Activated CD4-positive, alpha-beta T cell treated with anti-CD3 and anti-CD28 coated beads for 36 hours (primary cell): Measurements from ENCODE around the gene MED15. TPM values are rescaled to one million over a fixed set of nuclear protein-coding genes. Genes with fewer than 3 reads are reported as not detected.
A peak's percentile ranks its signal among the peaks of the same experiment; 100 is the strongest.

ENCODE experiments used
- ATAC-seq: fragments of 200-7000 bp; cut with Tn5 transposase; one replicate; pipeline ENCODE4 v1.10.0; 2021; ENCODE audit warnings: mild to moderate bottlenecking, moderate library complexity
- CTCF ChIA-PET: fragments of 350-600 bp; sonication (Branson Sonifier 250); formaldehyde crosslinking; loops from one replicate; lab custom pipeline; 2021; ENCODE audit warnings: antibody characterized with exemption; lab: Charles Lee
- POLR2A ChIA-PET: fragments of 350-600 bp; sonication (Branson Sonifier 250); formaldehyde crosslinking; loops from one replicate; lab custom pipeline; 2021; ENCODE audit warnings: antibody characterized with exemption, inconsistent platforms; lab: Charles Lee
- DNase-seq: peaks from one replicate; pipeline ENCODE4 v3.0.0-alpha.2; 2020
- H3K27ac Mint-ChIP-seq: one replicate; pipeline ENCODE4 v1.8.0; 2021; ENCODE audit warnings: mixed read lengths
- H3K27me3 Mint-ChIP-seq: one replicate; pipeline ENCODE4 v1.8.0; 2021; ENCODE audit warnings: mixed read lengths
- H3K36me3 Mint-ChIP-seq: one replicate; pipeline ENCODE4 v1.8.0; 2021; ENCODE audit warnings: low read depth, mixed read lengths
- H3K4me1 Mint-ChIP-seq: one replicate; pipeline ENCODE4 v1.8.0; 2021; ENCODE audit warnings: mixed read lengths
- H3K4me3 Mint-ChIP-seq: one replicate; pipeline ENCODE4 v1.8.0; 2021; ENCODE audit warnings: mild to moderate bottlenecking, moderate library complexity, mixed read lengths
- H3K9me3 Mint-ChIP-seq: one replicate; pipeline ENCODE4 v1.8.0; 2021; ENCODE audit warnings: low read depth, mixed read lengths
- intact Hi-C, 2 experiments: fragments of 100-400 bp; cut with DNase I in 1 of 2; cut with micrococcal nuclease in 1 of 2; formaldehyde crosslinking; loops; one replicate each; pipeline versions ENCODE4 v1.14.2 to v1.15.1; 2022 to 2024; cut with DNase I, micrococcal nuclease
- total RNA-seq, 2 experiments: library from RNA; stranded (reverse); gene quantifications; one replicate each; pipeline ENCODE4 v1.2.3, GENCODE V29; 2021

MED15 gene
- total RNA-seq, 2 experiments from 2014 or later = 84.4 to 107 TPM

- ATAC-seq (no peak), DNase-seq (peak; percentile 78)
- CTCF ChIA-PET = interaction anchor here (1.0 to 13.1 kb wide), 9 partner anchors 9 to 115 kb away, joined by 3 to 185 read pairs (median 4); no protein-coding TSS in a partner anchor
- Mint-ChIP-seq H3K27ac (no peak overlapping the region), H3K27me3 (no peaks in the 10 kb centered on the region), H3K9me3 (no peaks in the 10 kb centered on the region), H3K4me3 (no peak overlapping the region), H3K4me1 (peaks cover 60% of the 10 kb centered on the region), H3K36me3 (peaks cover 83% of the 10 kb centered on the region)
- POLR2A ChIA-PET = no interaction called here
- intact Hi-C loops = loop anchor here in 1 of 2 experiments (2.0 kb wide), 1 partner anchor 153 kb away; no protein-coding TSS in a partner anchor
Measured at GRCh38 chr22:20571531-20572007, 64.2 kb downstream of the MED15 start.

- ATAC-seq (no peak), DNase-seq (no peak)
- H3K27ac Mint-ChIP-seq = no peak overlapping the region
- H3K27me3 Mint-ChIP-seq = no peaks in the 10 kb centered on the region
- H3K4me1 Mint-ChIP-seq = peaks cover 57% of the 10 kb centered on the region
- H3K4me3 Mint-ChIP-seq = no peak overlapping the region
- no peaks in the 10 kb centered on the region for H3K9me3 Mint-ChIP-seq
- ChIA-PET CTCF (interaction anchor here (0.5 to 13.1 kb wide), 10 partner anchors 8 to 118 kb away, joined by 3 to 185 read pairs (median 4); partner anchors contain the start of gene MED15), POLR2A (no interaction called here)
- H3K36me3 Mint-ChIP-seq = peaks cover 76% of the 10 kb centered on the region
- intact Hi-C loops = no loop called here
Measured at GRCh38 chr22:20572132-20572802, 64.9 kb downstream of the MED15 start.

GRCh38 chr22:20573176-20573832, 65.9 kb downstream of the MED15 start:
- Mint-ChIP-seq H3K4me1 (peaks cover 47% of the 10 kb centered on the region), H3K27ac (no peak overlapping the region), H3K9me3 (no peaks in the 10 kb centered on the region), H3K27me3 (no peaks in the 10 kb centered on the region), H3K4me3 (no peak overlapping the region), H3K36me3 (peaks cover 70% of the 10 kb centered on the region)
- DNase-seq (no peak), ATAC-seq (no peak)
- POLR2A ChIA-PET = no interaction called here
- intact Hi-C loops = no loop called here
- CTCF ChIA-PET = interaction anchor here (0.5 to 13.1 kb wide), 4 partner anchors 9 to 119 kb away, joined by 3 to 185 read pairs (median 10); no protein-coding TSS in a partner anchor

GRCh38 chr22:20573833-20574615, 66.6 kb downstream of the MED15 start:
- ATAC-seq = no peak
- no peaks in the 10 kb centered on the region for H3K27me3 Mint-ChIP-seq
- no peak overlapping the region for H3K27ac Mint-ChIP-seq
- H3K36me3 Mint-ChIP-seq = peaks cover 69% of the 10 kb centered on the region
- peaks cover 43% of the 10 kb centered on the region for H3K4me1 Mint-ChIP-seq
- DNase-seq = no peak
- intact Hi-C loops = no loop called here
- no peaks in the 10 kb centered on the region for H3K9me3 Mint-ChIP-seq
- ChIA-PET POLR2A (no interaction called here), CTCF (interaction anchor here (2.8 kb wide), 1 partner anchor 9 kb away, joined by 17 read pairs; no protein-coding TSS in a partner anchor)
- H3K4me3 Mint-ChIP-seq = no peak overlapping the region

GRCh38 chr22:20574920-20575353, 67.5 kb downstream of the MED15 start:
- no peak for ATAC-seq
- no peaks in the 10 kb centered on the region for H3K27me3 Mint-ChIP-seq
- POLR2A ChIA-PET = no interaction called here
- CTCF ChIA-PET = interaction anchor here (0.8 to 2.8 kb wide), 2 partner anchors 10 to 175 kb away, joined by 3 to 17 read pairs; no protein-coding TSS in a partner anchor
- intact Hi-C loops = no loop called here
- no peak overlapping the region for H3K27ac Mint-ChIP-seq
- H3K36me3 Mint-ChIP-seq = peaks cover 65% of the 10 kb centered on the region
- H3K4me3 Mint-ChIP-seq = no peak overlapping the region
- no peaks in the 10 kb centered on the region for H3K9me3 Mint-ChIP-seq
- H3K4me1 Mint-ChIP-seq = peaks cover 39% of the 10 kb centered on the region
- DNase-seq = no peak

GRCh38 chr22:20575724-20576444, 68.5 kb downstream of the MED15 start:
- intact Hi-C loops = no loop called here
- no peaks in the 10 kb centered on the region for H3K27me3 Mint-ChIP-seq
- POLR2A ChIA-PET = interaction anchor here (0.7 kb wide), 1 partner anchor 198 kb away, joined by 9 read pairs; no protein-coding TSS in a partner anchor
- no peak for DNase-seq
- peaks cover 41% of the 10 kb centered on the region for H3K4me1 Mint-ChIP-seq
- no peaks in the 10 kb centered on the region for H3K9me3 Mint-ChIP-seq
- no peak overlapping the region for H3K4me3 Mint-ChIP-seq
- ATAC-seq = no peak
- H3K27ac Mint-ChIP-seq = no peak overlapping the region
- H3K36me3 Mint-ChIP-seq = peaks cover 59% of the 10 kb centered on the region
- CTCF ChIA-PET = interaction anchor here (0.7 to 0.8 kb wide), 2 partner anchors 10 to 174 kb away, joined by 3 read pairs; no protein-coding TSS in a partner anchor

GRCh38 chr22:20576445-20576816, 69.0 kb downstream of the MED15 start:
- intact Hi-C loops = no loop called here
- no peak overlapping the region for H3K4me3 Mint-ChIP-seq
- ChIA-PET CTCF (interaction anchor here (0.7 to 1.1 kb wide), 2 partner anchors 8 to 11 kb away, joined by 3 to 4 read pairs; no protein-coding TSS in a partner anchor), POLR2A (no interaction called here)
- peaks cover 54% of the 10 kb centered on the region for H3K36me3 Mint-ChIP-seq
- H3K4me1 Mint-ChIP-seq = peaks cover 36% of the 10 kb centered on the region
- ATAC-seq (no peak), DNase-seq (no peak)
- no peaks in the 10 kb centered on the region for H3K27me3 Mint-ChIP-seq
- no peaks in the 10 kb centered on the region for H3K9me3 Mint-ChIP-seq
- H3K27ac Mint-ChIP-seq = no peak overlapping the region

- H3K4me1 Mint-ChIP-seq = peaks cover 31% of the 10 kb centered on the region
- ATAC-seq = no peak
- POLR2A ChIA-PET = interaction anchor here (0.5 kb wide), 1 partner anchor 13 kb away, joined by 3 read pairs; no protein-coding TSS in a partner anchor
Measured at GRCh38 chr22:20577045-20577444, 69.6 kb downstream of the MED15 start.

GRCh38 chr22:20577549-20577975, 70.2 kb downstream of the MED15 start:
- Mint-ChIP-seq H3K27me3 (no peaks in the 10 kb centered on the region), H3K9me3 (no peaks in the 10 kb centered on the region), H3K4me1 (peaks cover 28% of the 10 kb centered on the region), H3K27ac (no peak overlapping the region), H3K36me3 (peaks cover 44% of the 10 kb centered on the region), H3K4me3 (no peak overlapping the region)
- ChIA-PET POLR2A (no interaction called here), CTCF (no interaction called here)
- no peak for DNase-seq
- intact Hi-C loops = no loop called here
- no peak for ATAC-seq

More at GRCh38 chr22:20577045-20577444, 69.6 kb downstream of the MED15 start:
- Mint-ChIP-seq H3K27me3 (no peaks in the 10 kb centered on the region), H3K4me3 (no peak overlapping the region), H3K36me3 (peaks cover 48% of the 10 kb centered on the region), H3K27ac (no peak overlapping the region), H3K9me3 (no peaks in the 10 kb centered on the region)
- DNase-seq = no peak
- intact Hi-C loops = no loop called here
- CTCF ChIA-PET = interaction anchor here (1.1 kb wide), 1 partner anchor 9 kb away, joined by 4 read pairs; no protein-coding TSS in a partner anchor

- CTCF ChIA-PET = no interaction called here
- Mint-ChIP-seq H3K27ac (no peak overlapping the region), H3K9me3 (no peaks in the 10 kb centered on the region), H3K36me3 (peaks cover 48% of the 10 kb centered on the region), H3K27me3 (no peaks in the 10 kb centered on the region), H3K4me3 (no peak overlapping the region), H3K4me1 (peaks cover 28% of the 10 kb centered on the region)
- intact Hi-C loops = no loop called here
- POLR2A ChIA-PET = no interaction called here
- no peak for DNase-seq
- no peak for ATAC-seq
Measured at GRCh38 chr22:20578192-20578591, 70.8 kb downstream of the MED15 start.
